ENCODE data around the gene ZFPM1.

- TF ChIP-seq EZH2 (IDR thresholded peaks at IDR 0.05; ENCODE audit: borderline replicate concordance, low read length) (no peak), CTCF (conservative IDR thresholded peaks at IDR 0.05 in 1 of 2, IDR thresholded peaks at IDR 0.05 in 1 of 2; ENCODE audit: extremely low read depth in 1 of 2, insufficient read depth in 1 of 2, low read depth in 1 of 2, low read length in 2 of 2) (no peak)
Observed at GRCh38 chr16:88526906-88527185, 73.8 kb downstream of the ZFPM1 start.
